Lung microvascular endothelial cell (primary cell): ENCODE results near the gene FBXL20. TPM values are rescaled to one million over a fixed set of nuclear protein-coding genes. Genes with fewer than 3 reads are reported as not detected.

Source experiments
- DNase-seq, 2 donors: peaks; one replicate each; pipeline versions ENCODE4 v3.0.0 to v3.0.0-alpha.2; 2010; ENCODE audit warnings: low read depth in 2 of 2
- total RNA-seq: library from RNA; depleted of rRNA; stranded (reverse); fragments of >200 nt; gene quantifications from 2 replicates; pipeline ENCODE4 v1.2.1, GENCODE V29; 2014

Gene FBXL20
- total RNA-seq, 1 donor from 2014 or later: 10.1 TPM

GRCh38 chr17:39227364-39227919 lies 174.0 kb downstream of the FBXL20 start:
- DNase-seq: no peak

GRCh38 chr17:39225959-39226683 lies 175.3 kb downstream of the FBXL20 start:
- peak in 1 of 2 donors; percentile 47 for DNase-seq

DNA sequence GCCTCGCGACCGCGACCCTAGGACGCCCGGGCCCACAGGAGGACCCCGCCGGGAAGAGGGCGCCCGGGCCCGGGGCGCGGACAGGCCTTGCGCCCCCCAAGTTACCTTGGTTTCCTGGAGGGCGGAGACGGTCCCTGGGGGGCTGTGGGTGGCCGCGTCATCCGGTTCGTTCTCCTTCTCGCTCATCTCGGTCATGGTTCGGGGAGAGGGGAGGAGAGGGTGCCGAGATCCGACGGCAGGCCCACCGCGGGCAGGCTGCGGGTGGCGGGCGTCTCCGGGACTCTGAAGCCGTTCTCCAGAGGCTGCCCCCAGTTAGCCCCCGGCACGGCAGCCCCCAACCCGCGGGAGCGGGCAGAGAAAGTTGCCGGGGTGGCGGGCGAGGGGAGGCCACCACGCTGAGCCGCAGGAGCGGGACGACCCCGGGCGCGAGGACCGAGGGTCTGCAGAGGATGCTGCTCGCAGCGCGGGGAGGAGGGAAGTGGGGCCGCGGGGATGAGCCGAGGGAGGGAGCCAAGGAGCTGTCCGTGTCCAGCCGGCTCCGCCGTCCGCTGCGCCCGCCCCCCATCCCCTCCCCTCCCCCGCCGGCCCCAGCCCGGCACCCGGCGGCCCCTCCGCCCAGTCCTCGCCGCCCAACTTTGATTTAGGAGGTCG lies 176.0 kb downstream of the FBXL20 start, which contains the start of gene STAC2:
STAC2 (minus strand) TSS at position 638 of the 651 bp plus-strand sequence; CDS start at position 195, 443 bp downstream.
- no peak for DNase-seq

GRCh38 chr17:39224778-39225307 lies 176.6 kb downstream of the FBXL20 start:
- no peak for DNase-seq

- DNase-seq: no peak
Measured at GRCh38 chr17:39223907-39224777, 177.3 kb downstream of the FBXL20 start.

DNA sequence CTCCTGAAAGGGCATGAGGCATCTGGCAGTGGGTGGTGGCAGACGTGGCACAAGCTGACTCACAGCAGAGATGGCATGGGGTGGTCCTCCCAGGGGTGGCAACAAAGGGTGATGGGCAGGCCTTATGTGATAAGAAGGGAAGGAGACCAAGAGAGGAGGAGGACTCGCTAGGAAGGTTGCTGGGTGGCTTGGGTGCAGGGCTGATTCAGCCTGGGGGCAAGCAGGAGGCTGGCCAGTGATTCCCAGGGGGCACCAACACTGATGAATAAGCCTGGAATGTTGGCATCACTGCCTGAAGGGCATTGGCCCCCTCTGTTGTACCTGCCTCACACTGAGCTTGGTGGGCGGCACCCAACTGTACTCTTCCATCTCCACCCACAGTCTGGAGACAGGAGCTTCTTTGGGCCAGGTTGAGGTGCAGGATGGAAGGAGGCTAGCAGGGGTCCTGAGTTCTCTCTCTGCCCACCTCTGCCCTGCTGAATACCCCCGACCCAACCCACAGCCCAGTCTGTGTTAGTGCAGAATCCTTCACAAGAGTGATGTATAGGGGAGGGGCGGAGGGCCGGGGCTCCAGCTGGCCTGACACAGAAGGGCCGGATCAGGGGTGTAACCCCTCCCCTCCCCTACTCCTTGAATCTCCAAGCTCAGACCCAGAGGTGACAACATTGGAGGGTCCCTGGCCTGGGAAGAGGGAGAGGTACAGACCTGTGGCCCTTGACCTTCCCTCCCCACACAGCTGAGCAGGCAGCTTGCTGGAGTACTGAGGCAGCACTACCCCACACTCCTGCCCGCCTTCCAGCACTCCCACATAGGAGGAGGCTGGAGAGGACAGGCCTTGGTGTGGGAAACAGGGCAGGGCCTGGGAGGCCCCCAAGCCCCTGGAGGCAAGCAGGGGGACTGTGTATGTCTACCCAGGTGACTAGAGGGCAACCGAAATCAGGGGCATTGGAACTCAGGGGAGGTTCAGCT lies 178.3 kb downstream of the FBXL20 start:
- DNase-seq: no peak

- no peak for DNase-seq
Measured at GRCh38 chr17:39222151-39222550, 179.3 kb downstream of the FBXL20 start.

- DNase-seq: no peak
Measured at GRCh38 chr17:39221572-39221971, 179.9 kb downstream of the FBXL20 start.

DNA sequence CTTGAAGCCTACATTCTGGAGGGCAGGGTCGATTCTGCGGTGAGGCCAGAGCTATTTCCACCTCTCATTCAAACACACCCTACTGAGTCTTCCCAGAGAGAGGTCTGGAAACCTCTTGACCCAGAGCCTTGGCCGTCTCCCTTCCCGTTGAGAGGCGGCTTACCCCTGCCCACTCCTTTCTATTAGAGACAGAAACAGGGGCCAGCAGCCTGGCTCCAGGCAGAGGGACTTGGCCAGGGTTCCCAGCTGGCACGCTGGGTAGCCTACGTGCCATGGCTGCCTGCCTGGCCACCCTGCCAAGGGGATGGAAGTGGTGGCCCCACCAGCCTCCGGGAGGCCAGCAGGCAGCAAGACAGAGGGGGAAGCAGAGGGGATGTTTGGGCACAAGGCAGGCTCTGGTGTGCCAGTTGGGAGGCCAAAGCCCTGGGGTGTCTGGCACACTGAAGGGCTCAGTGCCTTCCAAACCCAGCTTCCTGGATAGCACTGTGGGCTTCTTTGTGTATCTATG lies 181.7 kb downstream of the FBXL20 start:
- no peak for DNase-seq

DNA sequence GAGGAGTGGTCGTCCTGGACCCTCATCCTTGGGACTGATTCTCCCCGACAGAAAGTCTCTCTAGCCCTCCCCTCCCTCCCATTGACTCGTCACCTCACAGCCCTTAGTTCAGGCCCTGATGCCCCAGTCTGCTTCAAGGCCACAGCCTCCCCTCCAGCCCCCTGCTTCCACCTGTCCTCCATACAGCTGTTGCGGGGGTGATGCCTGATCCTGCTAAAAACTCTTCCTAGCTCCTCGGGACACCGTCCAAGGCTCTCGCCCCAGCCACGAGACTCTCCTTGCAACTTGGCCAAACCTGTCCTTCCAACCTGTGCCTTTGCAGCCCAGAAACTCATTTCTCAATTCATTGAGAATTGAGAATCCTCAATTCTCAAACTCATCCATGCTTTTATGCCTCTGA lies 182.5 kb downstream of the FBXL20 start:
- DNase-seq: no peak

DNA sequence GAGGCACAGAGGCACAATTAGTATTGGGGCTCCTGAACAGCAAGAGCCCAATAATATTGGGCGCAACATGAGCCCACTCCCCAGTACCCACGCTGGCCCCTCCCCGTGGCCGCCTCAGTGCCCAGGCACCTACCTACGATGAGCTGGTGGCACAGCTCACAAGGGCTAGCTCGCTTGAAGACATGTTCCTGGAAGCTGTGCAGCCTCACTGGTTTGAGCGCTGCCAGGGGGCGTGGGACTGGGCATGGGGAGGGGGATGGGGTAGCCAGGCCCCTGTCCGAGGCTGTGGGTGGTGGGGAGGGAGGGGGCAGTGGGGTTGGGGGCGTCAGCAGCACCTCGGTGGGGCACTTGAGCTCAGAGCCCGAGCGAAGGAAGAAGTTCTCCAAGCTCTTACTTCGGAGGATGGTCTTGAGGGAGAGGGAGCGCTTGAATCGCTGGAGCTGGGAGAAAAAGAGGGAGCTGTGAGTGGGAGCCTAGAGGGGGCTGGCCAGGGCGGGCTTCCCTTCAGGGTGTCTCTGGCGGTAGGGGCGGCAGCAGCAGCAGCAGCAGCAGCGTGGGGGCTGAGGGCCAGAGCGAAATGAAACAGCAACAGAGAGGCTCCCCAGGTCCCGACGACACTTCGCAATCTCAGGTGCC lies 183.6 kb downstream of the FBXL20 start:
- DNase-seq: no peak

- no peak for DNase-seq
Measured at GRCh38 chr17:39213852-39214251, 187.6 kb downstream of the FBXL20 start.

DNA sequence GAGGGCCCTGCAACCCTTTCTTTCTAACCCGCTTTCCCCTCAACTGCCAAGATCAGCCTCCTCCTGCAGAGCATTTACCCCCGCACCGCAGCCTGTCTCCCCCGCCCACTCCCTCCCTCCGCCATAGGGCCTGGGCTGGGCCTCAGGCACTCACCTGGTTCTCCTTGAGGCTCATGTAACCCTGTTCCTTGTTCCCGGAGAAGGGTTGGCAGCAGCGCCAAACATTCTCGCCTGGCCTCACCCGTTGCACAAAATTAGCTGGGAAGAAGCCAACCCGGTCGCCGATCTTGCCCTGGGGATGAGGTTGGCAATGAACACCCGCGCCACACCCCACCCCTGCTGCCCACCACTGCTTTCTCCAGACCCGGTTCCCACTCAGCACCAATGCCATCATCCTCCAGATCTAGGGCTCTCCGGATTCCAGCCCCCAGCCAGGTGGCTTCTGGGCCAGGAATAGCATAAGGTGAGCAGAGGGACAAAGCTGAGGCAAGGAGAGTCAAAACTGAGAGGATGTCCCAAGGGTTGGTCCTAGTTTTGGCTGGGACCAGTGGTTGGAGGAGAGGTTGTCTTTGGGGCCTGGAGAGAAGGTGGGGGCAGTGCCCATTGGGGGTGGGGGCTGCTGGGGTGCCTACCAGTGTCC lies 188.5 kb downstream of the FBXL20 start:
- DNase-seq: no peak

- no peak for DNase-seq
Measured at GRCh38 chr17:39212195-39212810, 189.1 kb downstream of the FBXL20 start.

DNA sequence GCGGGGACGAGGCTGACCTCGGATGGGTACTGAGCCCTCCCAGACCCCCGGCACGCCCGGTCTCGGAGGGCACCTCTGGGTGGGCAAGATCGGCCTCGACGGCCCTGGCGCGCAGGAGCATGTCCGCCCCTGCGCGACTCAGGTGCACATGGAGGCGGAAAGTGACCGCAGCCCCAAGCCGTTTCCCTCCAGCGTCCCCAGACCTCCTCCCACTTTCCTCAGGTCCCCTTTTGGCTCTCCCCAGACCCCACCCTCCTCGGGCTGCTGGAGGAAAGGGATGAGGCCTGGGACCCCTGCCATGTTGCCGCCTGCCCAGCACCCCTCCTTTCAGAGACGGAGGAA lies 191.4 kb downstream of the FBXL20 start:
- DNase-seq: no peak

DNA sequence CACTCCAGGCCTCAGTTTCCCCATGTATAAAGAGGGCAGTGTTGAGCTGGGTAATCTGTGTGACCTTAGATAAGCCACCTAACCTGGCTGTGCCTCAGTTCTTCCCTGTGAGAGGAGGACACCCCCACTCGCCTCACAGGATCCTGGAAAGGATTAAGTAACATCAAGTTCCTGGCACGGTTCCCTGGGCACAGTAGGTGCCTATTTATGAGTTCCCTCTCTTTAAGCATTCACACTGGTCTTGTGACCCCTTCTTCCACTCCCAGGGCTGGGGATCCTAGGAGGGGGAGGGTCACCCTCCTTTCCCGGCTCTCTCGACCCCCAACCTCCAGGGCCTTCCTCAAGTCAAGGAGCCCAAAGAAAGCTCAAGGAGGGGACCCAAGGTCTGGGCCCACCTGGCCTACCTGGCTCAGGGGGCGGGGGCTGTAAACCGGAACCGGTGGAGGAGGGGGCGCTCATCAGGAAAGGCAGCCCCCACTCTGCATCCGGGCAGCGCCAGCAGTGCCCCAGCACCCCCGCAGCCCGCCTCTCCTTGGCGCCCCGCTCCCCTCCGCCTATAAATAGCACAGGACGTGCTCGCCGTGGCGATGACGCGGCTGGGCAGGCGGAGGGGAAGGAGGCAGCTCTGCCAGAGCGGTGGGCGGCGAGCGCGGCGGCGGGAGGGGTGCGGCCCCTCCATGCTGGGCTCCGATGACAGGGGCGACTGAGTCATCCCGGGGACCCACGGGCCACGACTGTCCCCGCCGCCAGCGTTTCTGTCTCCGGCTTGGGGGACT lies 191.9 kb downstream of the FBXL20 start:
- peak; percentile 43 to 48 for DNase-seq

- DNase-seq: no peak
Measured at GRCh38 chr17:39208893-39209292, 192.5 kb downstream of the FBXL20 start.

- DNase-seq: no peak
Measured at GRCh38 chr17:39208136-39208535, 193.3 kb downstream of the FBXL20 start.
